Measurements from ENCODE around the gene C1orf94. TPM values are rescaled to one million over a fixed set of nuclear protein-coding genes. Genes with fewer than 3 reads are reported as not detected.
A peak's percentile ranks its signal among the peaks of the same experiment; 100 is the strongest.
"Not testable (repeated sequence)": the region's sequence is repeated elsewhere in the genome, so short reads cannot be mapped to it uniquely, and the experiment has no call there.

Gene C1orf94
- total RNA-seq, 1 donor from 2014 or later: not detected

- no peak within 1 kb of the TSS for H3K27ac ChIP-seq (ENCODE audit: low read depth, low read length)
- H3K36me3 ChIP-seq (ENCODE audit: control insufficient read depth in 3 of 3, insufficient read depth in 3 of 3, low read length in 3 of 3): no peaks in the 10 kb centered on the region
- peak within 1 kb of the TSS in 1 of 3 donors; percentile 33 for H3K9ac ChIP-seq (ENCODE audit: low read depth in 1 of 3, low read length in 3 of 3)
- peaks cover 29 to 57% (median 49%) of the 10 kb centered on the region in 3 donors for H3K27me3 ChIP-seq (ENCODE audit: control insufficient read depth in 3 of 3, insufficient read depth in 3 of 3, low read length in 3 of 3)
- H3K9me3 ChIP-seq (ENCODE audit: control insufficient read depth in 3 of 3, low read length in 3 of 3): no peaks in the 10 kb centered on the region
- H3K4me3 ChIP-seq (ENCODE audit: low read length in 3 of 3): peak within 1 kb of the TSS; percentile 23 to 45 (median 43)
- H3K4me1 ChIP-seq (ENCODE audit: control insufficient read depth in 3 of 3, insufficient read depth in 3 of 3, low read length in 3 of 3): peaks cover 18 to 26% (median 19%) of the 10 kb centered on the region in 3 donors
Observed at GRCh38 chr1:34164771-34165391, 11.8 kb upstream of the C1orf94 start, which contains the start of gene CSMD2. Gene CSMD2, minus strand, starts transcription at chr1:34165230. Its CDS starts 133 bp downstream, at chr1:34165097.

GRCh38 chr1:34165422-34165921 lies 11.2 kb upstream of the C1orf94 start:
- Histone ChIP-seq H3K9ac (ENCODE audit: low read depth in 1 of 3, low read length in 3 of 3) (peak overlapping the region in 1 of 3 donors; percentile 33), H3K27ac (ENCODE audit: low read depth, low read length) (no peak overlapping the region), H3K9me3 (ENCODE audit: control insufficient read depth in 3 of 3, low read length in 3 of 3) (no peaks in the 10 kb centered on the region), H3K4me1 (ENCODE audit: control insufficient read depth in 3 of 3, insufficient read depth in 3 of 3, low read length in 3 of 3) (peaks cover 18 to 26% (median 19%) of the 10 kb centered on the region in 3 donors), H3K36me3 (ENCODE audit: control insufficient read depth in 3 of 3, insufficient read depth in 3 of 3, low read length in 3 of 3) (no peaks in the 10 kb centered on the region), H3K4me3 (ENCODE audit: low read length in 3 of 3) (peak overlapping the region in 2 of 3 donors; percentile 6 to 23), H3K27me3 (ENCODE audit: control insufficient read depth in 3 of 3, insufficient read depth in 3 of 3, low read length in 3 of 3) (peaks cover 34 to 54% (median 52%) of the 10 kb centered on the region in 3 donors)

- peaks cover 18 to 26% (median 19%) of the 10 kb centered on the region in 3 donors for H3K4me1 ChIP-seq (ENCODE audit: control insufficient read depth in 3 of 3, insufficient read depth in 3 of 3, low read length in 3 of 3)
- no peak overlapping the region for H3K4me3 ChIP-seq (ENCODE audit: low read length in 3 of 3)
- no peak overlapping the region for H3K27ac ChIP-seq (ENCODE audit: low read depth, low read length)
- no peaks in the 10 kb centered on the region for H3K36me3 ChIP-seq (ENCODE audit: control insufficient read depth in 3 of 3, insufficient read depth in 3 of 3, low read length in 3 of 3)
- no peaks in the 10 kb centered on the region for H3K9me3 ChIP-seq (ENCODE audit: control insufficient read depth in 3 of 3, low read length in 3 of 3)
- H3K9ac ChIP-seq (ENCODE audit: low read depth in 1 of 3, low read length in 3 of 3): no peak overlapping the region
- H3K27me3 ChIP-seq (ENCODE audit: control insufficient read depth in 3 of 3, insufficient read depth in 3 of 3, low read length in 3 of 3): peaks cover 40 to 55% (median 52%) of the 10 kb centered on the region in 3 donors
Observed at GRCh38 chr1:34166191-34166624, 10.5 kb upstream of the C1orf94 start.

- no peaks in the 10 kb centered on the region for H3K9me3 ChIP-seq (ENCODE audit: control insufficient read depth in 3 of 3, low read length in 3 of 3)
- peaks cover 38 to 52% (median 49%) of the 10 kb centered on the region in 3 donors for H3K27me3 ChIP-seq (ENCODE audit: control insufficient read depth in 3 of 3, insufficient read depth in 3 of 3, low read length in 3 of 3)
- no peaks in the 10 kb centered on the region for H3K36me3 ChIP-seq (ENCODE audit: control insufficient read depth in 3 of 3, insufficient read depth in 3 of 3, low read length in 3 of 3)
- no peak overlapping the region for H3K27ac ChIP-seq (ENCODE audit: low read depth, low read length)
- H3K9ac ChIP-seq (ENCODE audit: low read depth in 1 of 3, low read length in 3 of 3): no peak overlapping the region
- H3K4me3 ChIP-seq (ENCODE audit: low read length in 3 of 3): no peak overlapping the region
- peaks cover 18 to 26% (median 19%) of the 10 kb centered on the region in 3 donors for H3K4me1 ChIP-seq (ENCODE audit: control insufficient read depth in 3 of 3, insufficient read depth in 3 of 3, low read length in 3 of 3)
Observed at GRCh38 chr1:34166625-34167361, 9.9 kb upstream of the C1orf94 start.

- Histone ChIP-seq H3K9me3 (ENCODE audit: control insufficient read depth in 3 of 3, low read length in 3 of 3) (no peaks in the 10 kb centered on the region), H3K9ac (ENCODE audit: low read depth in 1 of 3, low read length in 3 of 3) (no peak overlapping the region), H3K27me3 (ENCODE audit: control insufficient read depth in 3 of 3, insufficient read depth in 3 of 3, low read length in 3 of 3) (peaks cover 39 to 49% (median 48%) of the 10 kb centered on the region in 3 donors), H3K4me3 (ENCODE audit: low read length in 3 of 3) (no peak overlapping the region), H3K27ac (ENCODE audit: low read depth, low read length) (no peak overlapping the region), H3K4me1 (ENCODE audit: control insufficient read depth in 3 of 3, insufficient read depth in 3 of 3, low read length in 3 of 3) (peaks cover 18 to 26% (median 19%) of the 10 kb centered on the region in 3 donors), H3K36me3 (ENCODE audit: control insufficient read depth in 3 of 3, insufficient read depth in 3 of 3, low read length in 3 of 3) (no peaks in the 10 kb centered on the region)
Observed at GRCh38 chr1:34167389-34167788, 9.3 kb upstream of the C1orf94 start.

- H3K9ac ChIP-seq (ENCODE audit: low read depth in 1 of 3, low read length in 3 of 3): no peak overlapping the region
- peaks cover 29 to 41% (median 32%) of the 10 kb centered on the region in 3 donors for H3K27me3 ChIP-seq (ENCODE audit: control insufficient read depth in 3 of 3, insufficient read depth in 3 of 3, low read length in 3 of 3)
- no peaks in the 10 kb centered on the region for H3K9me3 ChIP-seq (ENCODE audit: control insufficient read depth in 3 of 3, low read length in 3 of 3)
- H3K4me3 ChIP-seq (ENCODE audit: low read length in 3 of 3): no peak overlapping the region
- no peak overlapping the region for H3K27ac ChIP-seq (ENCODE audit: low read depth, low read length)
- no peaks in the 10 kb centered on the region for H3K36me3 ChIP-seq (ENCODE audit: control insufficient read depth in 3 of 3, insufficient read depth in 3 of 3, low read length in 3 of 3)
- H3K4me1 ChIP-seq (ENCODE audit: control insufficient read depth in 3 of 3, insufficient read depth in 3 of 3, low read length in 3 of 3): no peaks in the 10 kb centered on the region
Observed at GRCh38 chr1:34175744-34176143, 963 bp upstream of the C1orf94 start.

GRCh38 chr1:34178072-34178471 lies 1.4 kb downstream of the C1orf94 start:
- Histone ChIP-seq H3K27ac (ENCODE audit: low read depth, low read length) (no peak overlapping the region), H3K4me3 (ENCODE audit: low read length in 3 of 3) (no peak overlapping the region), H3K9me3 (ENCODE audit: control insufficient read depth in 3 of 3, low read length in 3 of 3) (no peaks in the 10 kb centered on the region), H3K36me3 (ENCODE audit: control insufficient read depth in 3 of 3, insufficient read depth in 3 of 3, low read length in 3 of 3) (no peaks in the 10 kb centered on the region), H3K9ac (ENCODE audit: low read depth in 1 of 3, low read length in 3 of 3) (no peak overlapping the region), H3K27me3 (ENCODE audit: control insufficient read depth in 3 of 3, insufficient read depth in 3 of 3, low read length in 3 of 3) (peaks cover 27 to 33% (median 30%) of the 10 kb centered on the region in 3 donors), H3K4me1 (ENCODE audit: control insufficient read depth in 3 of 3, insufficient read depth in 3 of 3, low read length in 3 of 3) (no peaks in the 10 kb centered on the region)

GRCh38 chr1:34183381-34183780 lies 6.7 kb downstream of the C1orf94 start:
- H3K27me3 ChIP-seq (ENCODE audit: control insufficient read depth in 3 of 3, insufficient read depth in 3 of 3, low read length in 3 of 3): peaks cover under 1 to 23% (median 19%) of the 10 kb centered on the region in 3 donors

GRCh38 chr1:34186741-34187494 lies 10.2 kb downstream of the C1orf94 start:
- Histone ChIP-seq H3K9ac (ENCODE audit: low read depth in 1 of 3, low read length in 3 of 3) (no peak overlapping the region), H3K9me3 (ENCODE audit: control insufficient read depth in 3 of 3, low read length in 3 of 3) (peaks cover 0 to 7% (median 0%) of the 10 kb centered on the region in 3 donors), H3K4me1 (ENCODE audit: control insufficient read depth in 3 of 3, insufficient read depth in 3 of 3, low read length in 3 of 3) (no peaks in the 10 kb centered on the region), H3K36me3 (ENCODE audit: control insufficient read depth in 3 of 3, insufficient read depth in 3 of 3, low read length in 3 of 3) (no peaks in the 10 kb centered on the region), H3K27me3 (ENCODE audit: control insufficient read depth in 3 of 3, insufficient read depth in 3 of 3, low read length in 3 of 3) (peaks cover 3 to 18% (median 14%) of the 10 kb centered on the region in 3 donors), H3K27ac (ENCODE audit: low read depth, low read length) (no peak overlapping the region), H3K4me3 (ENCODE audit: low read length in 3 of 3) (no peak overlapping the region)

More at GRCh38 chr1:34183381-34183780, 6.7 kb downstream of the C1orf94 start:
- not testable (repeated sequence) for H3K27ac ChIP-seq (ENCODE audit: low read depth, low read length); H3K4me3 ChIP-seq (ENCODE audit: low read length in 3 of 3); H3K4me1 ChIP-seq (ENCODE audit: control insufficient read depth in 3 of 3, insufficient read depth in 3 of 3, low read length in 3 of 3); H3K9me3 ChIP-seq (ENCODE audit: control insufficient read depth in 3 of 3, low read length in 3 of 3); H3K36me3 ChIP-seq (ENCODE audit: control insufficient read depth in 3 of 3, insufficient read depth in 3 of 3, low read length in 3 of 3); H3K9ac ChIP-seq (ENCODE audit: low read depth in 1 of 3, low read length in 3 of 3)
